OCI-LY3 (cell line): Measurements from ENCODE around the gene SSUH2.

ENCODE experiments used
- H2AFZ ChIP-seq: fragments of 200-600, 300-600 bp; shearing (Covaris generic); 2 replicates; pipeline ENCODE4 v1.6.0; 2014; ENCODE audit warnings: antibody characterized with exemption, low read depth, low read length
- H3K27ac ChIP-seq: fragments of 200-600, 300-600 bp; sonication (generic); 2 replicates; pipeline ENCODE4 v1.5.1; 2014; ENCODE audit warnings: mild to moderate bottlenecking, low read length, moderate library complexity, mixed read lengths
- H3K27me3 ChIP-seq: fragments of 200-600, 300-600 bp; sonication (generic); 2 replicates; pipeline ENCODE4 v1.6.1; 2014; ENCODE audit warnings: low read depth, low read length, mixed read lengths
- H3K36me3 ChIP-seq: fragments of 200-600, 300-600 bp; sonication (generic); replicated peaks from 2 replicates; pipeline ENCODE3; 2014; ENCODE audit warnings: low read depth, low read length, mixed read lengths
- H3K4me1 ChIP-seq: fragments of 300-600, 200-600 bp; sonication (generic); 2 replicates; pipeline ENCODE4 v1.6.1; 2014; ENCODE audit warnings: low read length, mixed read lengths
- H3K4me2 ChIP-seq: fragments of 200-600, 300-600 bp; sonication (generic); 2 replicates; pipeline ENCODE4 v1.6.1; 2014; ENCODE audit warnings: low read length, mixed read lengths
- H3K4me3 ChIP-seq: fragments of 300-600, 200-600 bp; sonication (generic); 2 replicates; pipeline ENCODE4 v1.5.1; 2014; ENCODE audit warnings: antibody characterized with exemption, mild to moderate bottlenecking, low read length, moderate library complexity
- H3K79me2 ChIP-seq: fragments of 300-600, 200-600 bp; shearing (Covaris generic); 2 replicates; pipeline ENCODE4 v1.6.1; 2014; ENCODE audit warnings: mild to moderate bottlenecking, low read length, mixed read lengths
- H3K9ac ChIP-seq: fragments of 300-600, 200-600 bp; shearing (Covaris generic); 2 replicates; pipeline ENCODE4 v1.6.0; 2014; ENCODE audit warnings: mild to moderate bottlenecking, low read length, moderate library complexity
- H3K9me3 ChIP-seq: fragments of 200-600, 300-600 bp; shearing (Covaris generic); 2 replicates; pipeline ENCODE4 v1.6.1; 2014; ENCODE audit warnings: low read length, mixed read lengths; ENCODE audit not compliant: insufficient read depth
- H4K20me1 ChIP-seq: fragments of 200-600, 300-600 bp; sonication (generic); 2 replicates; pipeline ENCODE4 v1.6.1; 2016; ENCODE audit warnings: low read length, mixed read lengths; ENCODE audit not compliant: insufficient read depth
- CTCF ChIP-seq: fragments of 200-600, 300-600 bp; sonication (generic); IDR thresholded peaks from 2 replicates; pipeline ENCODE4 v1.5.1; 2014; ENCODE audit warnings: antibody characterized with exemption, low read length, low read depth
- EZH2phosphoT487 ChIP-seq: fragments of 200-600 bp; shearing (Covaris generic); IDR thresholded peaks from 2 replicates; pipeline ENCODE4 v1.6.1; 2018; ENCODE audit warnings: antibody characterized with exemption, mixed run types, low read depth

The SSUH2 gene

GRCh38 chr3:8606701-8607231 is 37.8 kb downstream of the SSUH2 start:
- H3K4me2 ChIP-seq, result no peak overlapping the region
- H2AFZ ChIP-seq, result no peak overlapping the region
- no peaks in the 10 kb centered on the region for H3K36me3 ChIP-seq
- H3K27me3 ChIP-seq, result 0 out of 2 replicates have a peak, but pooled peaks cover 6% of the 10 kb centered on the region
- H3K27ac ChIP-seq, result no peak overlapping the region
- TF ChIP-seq EZH2phosphoT487 (no peak), CTCF (no peak)
- H3K4me1 ChIP-seq, result peaks cover 3% of the 10 kb centered on the region; the same call in 1 of the 2 replicates
- no peaks in the 10 kb centered on the region for H3K79me2 ChIP-seq
- no peak overlapping the region for H3K9ac ChIP-seq
- no peaks in the 10 kb centered on the region for H4K20me1 ChIP-seq
- no peak overlapping the region for H3K4me3 ChIP-seq
- H3K9me3 ChIP-seq, result no peaks in the 10 kb centered on the region

GRCh38 chr3:8604988-8605387 is 39.6 kb downstream of the SSUH2 start:
- H3K9ac ChIP-seq, result no peak overlapping the region
- H3K27ac ChIP-seq, result no peak overlapping the region
- no peaks in the 10 kb centered on the region for H3K9me3 ChIP-seq
- H4K20me1 ChIP-seq, result no peaks in the 10 kb centered on the region
- H3K27me3 ChIP-seq, result 0 out of 2 replicates have a peak, but pooled peaks cover 6% of the 10 kb centered on the region
- H3K4me1 ChIP-seq, result peaks cover 3% of the 10 kb centered on the region; the same call in 1 of the 2 replicates
- no peak overlapping the region for H3K4me3 ChIP-seq
- H2AFZ ChIP-seq, result no peak overlapping the region
- H3K36me3 ChIP-seq, result no peaks in the 10 kb centered on the region
- H3K79me2 ChIP-seq, result no peaks in the 10 kb centered on the region
- TF ChIP-seq EZH2phosphoT487, result no peak
- TF ChIP-seq CTCF, result no peak
- H3K4me2 ChIP-seq, result no peak overlapping the region

GRCh38 chr3:8604006-8604405 is 40.6 kb downstream of the SSUH2 start:
- Histone ChIP-seq H3K27ac (no peak overlapping the region), H4K20me1 (no peaks in the 10 kb centered on the region), H3K9ac (no peak overlapping the region), H3K4me1 (no peaks in the 10 kb centered on the region), H2AFZ (no peak overlapping the region), H3K9me3 (no peaks in the 10 kb centered on the region), H3K79me2 (no peaks in the 10 kb centered on the region), H3K36me3 (no peaks in the 10 kb centered on the region), H3K27me3 (0 out of 2 replicates have a peak, but pooled peaks cover 6% of the 10 kb centered on the region), H3K4me3 (no peak overlapping the region), H3K4me2 (no peak overlapping the region)
- TF ChIP-seq EZH2phosphoT487 (no peak), CTCF (no peak)

- Histone ChIP-seq H3K9me3 (no peaks in the 10 kb centered on the region), H3K4me2 (no peak overlapping the region), H3K79me2 (no peaks in the 10 kb centered on the region), H3K4me1 (no peaks in the 10 kb centered on the region), H3K27ac (no peak overlapping the region), H3K36me3 (no peaks in the 10 kb centered on the region), H3K27me3 (0 out of 2 replicates have a peak, but pooled peaks cover 6% of the 10 kb centered on the region), H4K20me1 (no peaks in the 10 kb centered on the region), H2AFZ (no peak overlapping the region), H3K4me3 (no peak overlapping the region), H3K9ac (no peak overlapping the region)
- no peak for TF ChIP-seq CTCF
- no peak for TF ChIP-seq EZH2phosphoT487
Measured at GRCh38 chr3:8603115-8603710, 41.4 kb downstream of the SSUH2 start.
